HEK293T (cell line): ENCODE measurements around the gene ALOX12B.

Experiments
- ELF4 ChIP-seq: fragments of 450-650 bp; IDR thresholded peaks from 2 replicates; pipeline ENCODE4 v1.6.1; 2017; ENCODE audit warnings: antibody characterized with exemption
- FOXA1 ChIP-seq: fragments of 450-650 bp; IDR thresholded peaks from 2 replicates; pipeline ENCODE4 v1.6.1; 2016; ENCODE audit warnings: mild to moderate bottlenecking
- NFRKB ChIP-seq: fragments of 450-650 bp; IDR thresholded peaks from 2 replicates; pipeline ENCODE4 v1.6.1; 2016; ENCODE audit warnings: mild to moderate bottlenecking, moderate library complexity
- PKNOX1 ChIP-seq: fragments of 450-650 bp; IDR thresholded peaks from 2 replicates; pipeline ENCODE4 v1.6.1; 2016
- ZNF384 ChIP-seq: fragments of 450-650 bp; IDR thresholded peaks from 2 replicates; pipeline ENCODE4 v1.6.1; 2016

GRCh38 chr17:8047769-8048110, 39.8 kb downstream of the ALOX12B start:
- no peak for TF ChIP-seq NFRKB
- no peak for TF ChIP-seq ZNF384
- no peak for TF ChIP-seq ELF4
- TF ChIP-seq FOXA1, result no peak
- no peak for TF ChIP-seq PKNOX1
